Activated CD8-positive, alpha-beta memory T cell treated with anti-CD3 and anti-CD28 coated beads, Interleukin-2, amount 50 U/mL, for 24 hours (primary cell): ENCODE measurements around the gene TSHZ2.
"Not testable (repeated sequence)": the region's sequence is repeated elsewhere in the genome, so short reads cannot be mapped to it uniquely, and the experiment has no call there.

Experiments
- DNase-seq: peaks from one replicate; pipeline ENCODE4 v3.0.0-alpha.2; 2020; ENCODE audit errors: extremely low read depth

TSHZ2 gene

DNA sequence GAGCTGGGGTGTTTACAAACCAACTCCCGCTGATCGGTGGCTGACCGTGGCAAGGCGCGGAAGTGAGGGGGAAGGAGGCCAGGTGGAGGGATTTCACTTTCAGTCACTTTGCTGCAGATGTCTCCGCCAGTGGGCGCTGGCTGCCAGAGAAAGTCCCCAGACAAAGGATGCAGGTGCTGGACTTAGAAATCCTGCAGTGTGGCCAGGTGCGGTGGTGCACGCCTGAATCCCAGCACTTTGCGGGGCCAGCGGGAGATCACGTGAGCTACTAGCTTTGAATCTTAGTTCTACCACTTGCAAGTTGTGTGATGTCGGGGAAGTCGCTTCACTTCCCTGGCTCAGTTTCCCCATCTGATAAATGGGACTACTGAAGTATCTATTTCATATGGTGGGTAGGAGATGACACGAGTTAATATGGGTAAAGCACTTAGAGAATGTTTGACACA is 441.1 kb downstream of the TSHZ2 start:
- DNase-seq = peak; percentile 14

DNA sequence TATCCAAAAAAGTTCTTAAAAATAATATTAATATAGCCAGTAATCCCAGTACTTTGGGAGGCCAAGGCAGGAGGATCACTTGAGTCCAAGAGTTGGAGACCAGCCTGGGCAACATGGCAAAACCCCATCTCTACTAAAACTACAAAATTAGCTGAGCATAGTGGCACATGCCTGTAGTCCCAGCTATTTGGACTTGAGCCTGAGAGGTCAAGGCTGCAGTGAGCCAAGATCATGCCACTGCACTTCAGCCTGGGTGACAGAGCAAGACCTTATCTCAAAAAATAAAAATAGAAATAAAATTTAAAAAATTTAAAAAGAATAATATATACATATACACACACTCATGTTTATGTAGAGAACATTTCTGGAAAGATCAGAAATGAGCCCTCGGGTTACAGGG is 441.7 kb downstream of the TSHZ2 start:
- not testable (repeated sequence) for DNase-seq

DNA sequence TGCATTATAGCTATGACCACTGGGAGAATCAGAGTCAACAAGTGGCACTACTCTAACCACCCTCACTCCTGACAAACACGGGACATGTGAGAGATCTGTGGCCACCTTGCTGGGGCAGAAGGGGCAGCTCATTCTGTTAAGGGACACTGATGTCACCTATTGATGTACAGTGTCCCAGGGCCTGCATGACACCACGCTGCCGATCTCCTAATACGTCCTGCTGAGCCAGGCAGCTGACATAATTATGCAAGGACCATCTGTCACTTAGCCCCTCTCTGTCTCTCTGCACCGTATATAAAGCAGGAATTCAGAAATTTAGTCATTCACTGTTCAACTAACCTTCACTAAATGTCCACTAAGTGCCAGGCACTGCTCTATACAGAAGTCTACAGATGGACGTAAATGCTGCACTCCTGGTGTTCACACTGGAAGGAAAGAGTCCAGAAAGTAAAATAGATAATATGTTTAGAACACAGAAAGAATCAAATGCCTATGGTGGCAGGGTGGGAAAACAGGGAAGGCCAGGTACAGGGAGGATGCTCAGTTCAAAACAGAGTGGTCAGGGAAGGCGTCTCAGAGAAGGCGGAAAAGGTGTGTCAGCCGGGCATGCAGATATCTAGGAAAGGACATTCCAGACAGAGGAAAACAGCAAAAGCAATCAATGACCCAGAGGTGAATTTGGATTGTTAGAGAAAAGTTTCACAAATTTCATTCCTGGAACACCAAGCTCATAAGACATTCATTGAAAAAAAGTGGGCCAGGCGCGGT is 447.7 kb downstream of the TSHZ2 start:
- DNase-seq = no peak

DNA sequence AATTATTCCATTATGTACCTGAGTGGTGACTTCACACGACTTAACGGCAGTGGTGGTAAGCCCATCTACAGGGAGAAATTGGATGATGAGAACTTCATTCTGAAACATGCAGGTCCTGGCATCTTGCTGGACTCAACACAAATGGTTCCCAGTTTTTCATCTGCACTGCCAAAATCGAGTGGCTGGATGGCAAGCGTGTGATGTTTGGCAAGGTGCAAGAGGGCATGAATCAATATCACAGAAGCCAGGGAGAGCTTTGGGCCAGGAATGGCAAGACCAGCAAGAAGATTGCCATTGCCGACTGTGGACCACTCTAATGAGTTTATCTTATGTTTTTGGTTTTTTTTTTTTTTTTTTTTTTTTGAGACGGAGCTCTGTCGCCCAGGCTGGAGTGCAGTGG is 449.2 kb downstream of the TSHZ2 start:
- DNase-seq = no peak

DNA sequence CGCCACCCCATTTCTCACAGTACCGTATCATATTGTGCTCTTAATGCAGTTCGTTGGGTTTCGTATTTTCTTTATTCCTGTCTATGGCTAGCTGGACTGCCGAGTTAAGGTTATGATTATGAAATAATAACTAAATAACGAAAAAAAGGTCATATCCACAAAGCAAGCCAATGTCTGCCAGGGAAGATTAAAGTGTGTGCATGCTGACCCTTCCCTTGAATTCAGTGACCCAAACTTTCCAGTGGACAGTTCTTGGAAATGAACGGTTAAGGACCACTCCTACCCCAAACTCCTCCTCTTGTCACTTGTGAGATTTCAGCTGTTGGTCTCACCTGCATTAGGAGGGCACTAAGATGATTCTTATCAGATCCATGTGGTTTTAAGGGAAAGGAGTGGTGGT is 449.9 kb downstream of the TSHZ2 start:
- DNase-seq = no peak

DNA sequence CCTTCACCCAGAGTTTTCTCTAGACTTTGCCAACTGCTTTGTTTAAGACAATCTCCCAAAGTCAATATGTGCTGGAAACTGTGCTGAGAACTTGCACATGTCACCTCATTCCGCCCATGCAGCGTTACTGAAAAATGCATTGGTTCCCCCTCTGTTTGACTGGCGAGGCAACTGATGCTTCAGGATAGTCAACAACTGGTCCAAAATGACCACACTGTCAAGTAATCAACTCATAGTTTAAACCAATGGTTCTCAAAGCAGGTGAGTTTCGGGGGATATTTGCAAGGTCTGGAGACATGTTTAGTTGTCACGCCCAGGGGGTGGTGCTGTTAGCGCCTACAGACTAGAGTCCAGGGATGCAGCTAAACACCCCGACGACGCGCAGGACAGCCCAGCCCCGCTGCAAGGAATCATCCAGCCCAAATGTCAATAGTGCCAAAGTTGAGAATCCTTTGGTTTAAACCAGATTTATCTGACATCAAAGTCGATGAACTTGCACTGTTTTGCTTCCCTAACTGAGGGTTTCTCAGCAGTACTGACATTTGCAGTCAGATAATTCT is 451.5 kb downstream of the TSHZ2 start:
- DNase-seq = no peak

DNA sequence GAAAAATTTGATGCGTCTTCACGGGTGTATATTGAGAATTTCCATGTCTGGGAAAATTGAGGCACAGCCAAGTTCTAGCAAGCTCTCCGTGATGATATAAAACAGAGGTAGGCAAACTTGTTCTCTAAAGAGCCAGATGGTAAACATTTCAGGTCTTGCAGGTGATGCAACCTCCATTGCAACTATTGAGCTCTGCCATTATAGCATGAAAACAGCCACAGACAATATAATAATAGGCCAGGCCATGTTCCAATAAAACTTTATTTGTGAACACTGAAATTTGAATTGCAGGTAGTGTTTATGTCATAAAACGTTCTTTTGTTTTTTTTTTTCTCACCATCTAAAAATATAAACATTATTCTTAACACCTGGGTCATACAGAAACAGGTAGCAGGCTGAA is 453.3 kb downstream of the TSHZ2 start:
- no peak for DNase-seq

DNA sequence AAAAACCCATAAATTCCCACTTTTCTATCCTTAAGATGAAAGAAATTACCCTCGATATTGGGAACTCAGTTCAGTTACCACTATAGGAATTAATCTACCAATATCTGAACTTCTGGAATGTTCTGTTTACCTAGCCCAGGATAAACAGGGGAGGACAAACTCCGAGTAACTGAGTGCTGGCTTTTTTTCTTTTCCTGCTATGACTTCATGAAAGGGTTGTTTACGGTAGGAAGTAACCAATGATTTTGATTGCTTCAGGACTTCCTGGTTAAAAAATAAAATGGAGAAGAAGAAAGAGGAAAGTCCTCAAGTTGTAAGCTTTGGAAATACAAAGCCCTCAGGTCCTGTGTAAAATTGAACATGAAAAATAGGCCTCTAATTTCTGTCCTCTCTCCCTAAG is 453.8 kb downstream of the TSHZ2 start:
- no peak for DNase-seq

DNA sequence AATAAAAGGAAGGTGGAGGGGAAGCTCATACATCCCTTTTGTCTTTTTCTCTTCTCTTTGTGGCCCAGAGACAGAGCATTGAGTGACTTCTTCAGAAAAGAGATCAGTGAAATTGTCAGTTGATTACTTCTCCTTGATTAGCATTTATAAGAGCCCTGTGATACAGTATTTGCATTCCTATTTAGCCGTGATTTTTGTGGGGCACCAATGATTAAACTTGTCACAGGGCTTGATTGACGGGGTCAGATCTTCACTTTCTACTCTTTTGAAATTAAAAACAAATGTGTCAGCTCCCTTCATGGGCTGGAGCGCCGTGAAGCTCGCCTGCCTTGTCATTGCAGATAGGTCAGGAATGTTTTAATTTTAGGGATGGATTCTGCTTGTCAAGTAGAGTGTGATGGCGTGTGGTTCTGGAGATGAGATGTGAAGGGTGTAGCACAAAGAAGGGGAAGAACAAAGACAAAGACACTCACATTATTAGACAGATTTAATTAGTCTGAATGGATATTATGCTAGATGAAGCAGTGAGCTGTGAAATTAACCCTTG is 454.7 kb downstream of the TSHZ2 start:
- no peak for DNase-seq

DNA sequence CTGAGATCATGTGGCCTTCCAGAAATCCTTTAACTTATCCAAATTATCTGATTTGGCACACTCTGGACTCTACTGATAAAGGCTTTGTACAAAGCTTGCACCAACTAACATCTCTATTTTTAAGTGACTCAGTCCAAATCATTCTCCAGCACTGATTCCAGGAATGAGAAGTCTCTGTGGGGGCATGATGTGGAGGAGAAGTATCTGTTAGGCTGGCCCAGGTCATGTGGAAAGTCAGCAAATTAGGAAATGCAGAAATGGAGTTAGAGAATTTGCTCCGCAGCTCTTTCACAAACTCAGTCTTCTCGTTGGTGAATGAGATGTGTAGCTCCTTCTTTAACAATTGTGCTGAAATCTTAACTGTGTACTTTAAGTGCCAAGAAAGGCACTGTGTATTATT is 455.8 kb downstream of the TSHZ2 start:
- DNase-seq = no peak

DNA sequence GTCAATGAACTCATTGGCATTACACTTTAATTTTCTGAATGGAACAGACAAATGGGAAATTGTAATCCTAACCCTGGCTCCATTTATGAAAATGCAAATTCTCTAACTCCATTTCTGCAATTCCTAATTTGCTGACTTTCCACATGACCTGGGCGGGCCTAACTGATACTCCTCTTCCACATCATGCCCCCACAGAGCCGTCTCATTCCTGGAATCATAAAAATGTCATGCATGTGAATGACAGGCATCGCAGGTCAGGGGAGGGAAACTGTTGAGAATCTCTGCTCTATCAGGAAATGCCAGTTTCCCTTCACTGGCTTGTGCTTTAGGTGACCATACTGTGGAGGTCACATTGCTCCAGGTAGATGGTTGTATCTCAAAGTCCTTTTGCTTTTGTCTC is 456.4 kb downstream of the TSHZ2 start:
- DNase-seq = no peak

DNA sequence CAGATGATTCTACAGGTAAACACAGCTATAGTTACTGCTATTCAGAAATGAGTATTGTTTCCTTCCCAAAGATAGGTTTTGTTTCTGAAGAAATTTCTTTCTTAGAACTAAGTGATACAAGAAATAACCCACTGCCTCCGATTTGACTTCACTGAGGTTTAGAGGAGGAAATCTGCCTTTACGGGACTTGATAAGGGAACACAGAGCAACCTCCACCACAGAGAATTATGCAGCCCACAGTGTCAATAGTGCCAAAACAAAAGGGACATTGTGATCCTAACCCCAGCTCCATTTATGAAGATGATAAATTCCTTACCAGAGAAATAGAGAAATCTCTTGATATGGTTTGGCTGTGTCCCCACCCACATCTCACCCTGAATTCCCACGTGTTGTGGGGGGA is 456.8 kb downstream of the TSHZ2 start:
- DNase-seq = no peak

DNA sequence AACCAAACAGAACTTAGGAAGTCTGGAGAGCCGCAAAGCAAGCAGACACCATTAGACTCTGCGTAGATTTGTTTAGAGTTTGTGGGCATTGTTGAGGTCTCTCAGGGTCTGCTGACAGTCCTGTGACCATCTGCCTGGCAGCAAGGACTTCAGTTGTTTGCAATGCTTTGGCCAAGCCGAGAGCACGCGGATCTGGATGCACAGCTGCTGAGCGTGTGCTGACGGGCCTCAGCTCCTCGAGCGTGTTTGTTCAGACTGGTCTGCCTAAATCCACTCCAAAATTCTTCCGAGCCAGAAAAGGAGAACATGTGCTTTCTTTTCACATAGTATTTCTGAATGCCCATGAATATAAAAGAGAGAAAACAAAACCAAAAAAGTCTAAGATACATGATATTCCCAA is 462.5 kb downstream of the TSHZ2 start:
- DNase-seq = no peak

DNA sequence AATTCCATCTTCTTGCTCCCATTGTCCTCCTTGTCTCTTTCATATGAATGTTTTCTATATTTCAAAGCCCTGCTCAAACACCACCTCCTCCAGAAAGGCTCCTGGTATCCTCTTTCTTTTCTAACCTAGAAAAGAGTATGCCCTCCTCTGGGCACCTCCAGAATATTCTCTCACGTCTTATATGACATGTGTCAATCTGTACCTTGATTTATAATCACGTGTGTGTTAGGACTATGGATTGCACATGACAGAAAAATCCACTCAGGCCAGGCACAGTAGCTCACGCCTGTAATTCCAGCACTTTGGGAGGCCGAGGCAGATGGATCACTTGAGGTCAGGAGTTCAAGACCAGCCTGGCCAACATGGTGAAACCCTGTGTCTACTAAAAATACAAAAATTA is 464.8 kb downstream of the TSHZ2 start:
- DNase-seq = not testable (repeated sequence)

DNA sequence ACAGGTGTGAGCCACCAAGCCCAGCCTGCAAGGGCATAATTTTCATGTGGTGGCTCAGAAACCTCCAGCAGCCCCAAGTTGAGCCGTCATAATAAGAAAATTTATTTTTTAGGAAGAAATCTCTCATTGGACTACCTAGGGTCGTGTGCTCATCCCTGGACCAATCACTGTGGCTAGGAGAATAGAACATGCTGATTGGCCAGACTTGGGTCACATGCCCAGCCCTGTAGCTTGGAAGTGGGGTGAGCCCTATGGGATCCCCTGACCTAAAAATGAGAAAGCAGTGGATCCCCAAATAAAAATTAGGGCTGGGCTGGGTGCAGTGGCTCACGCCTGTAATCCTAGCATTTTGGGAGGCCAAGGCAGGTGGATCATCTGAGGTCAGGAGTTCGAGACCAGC is 466.2 kb downstream of the TSHZ2 start:
- DNase-seq = no peak

DNA sequence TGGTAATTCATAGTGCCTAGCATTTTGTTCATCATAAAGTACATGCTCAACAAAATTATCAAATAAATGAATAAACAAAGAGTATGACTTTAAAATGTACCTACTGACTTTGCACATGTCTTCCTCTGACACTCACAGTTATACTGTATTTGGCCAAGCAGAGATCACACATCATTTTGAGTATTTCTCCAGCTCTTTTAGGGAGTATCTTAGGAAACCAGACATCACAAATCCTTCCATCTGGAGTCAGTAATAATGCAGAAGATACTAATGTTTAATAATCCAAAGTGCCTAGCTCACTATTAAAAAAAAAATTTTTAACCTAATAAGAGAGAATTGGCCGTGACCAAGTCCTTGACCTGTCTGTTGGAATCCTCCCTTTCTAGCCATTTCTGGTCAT is 466.9 kb downstream of the TSHZ2 start:
- no peak for DNase-seq

DNA sequence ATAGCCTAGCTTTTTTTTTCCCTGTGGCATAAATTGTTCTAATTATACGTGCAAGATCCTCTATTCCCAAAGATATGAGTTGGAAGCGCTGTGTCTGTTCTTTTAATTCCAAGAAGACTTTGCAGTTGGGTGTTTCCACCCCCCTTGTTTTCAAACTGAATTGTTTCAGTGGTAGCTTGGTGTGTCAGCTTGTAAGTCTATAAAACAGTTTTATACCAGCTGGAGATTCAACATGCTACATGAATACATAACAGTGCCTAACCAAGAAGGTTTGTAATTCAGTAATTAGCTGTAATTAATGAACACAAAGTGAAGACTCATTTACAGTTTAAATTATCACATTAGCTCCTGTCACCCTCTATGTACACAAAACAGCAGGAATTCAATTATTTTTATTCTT is 467.5 kb downstream of the TSHZ2 start:
- DNase-seq = no peak

DNA sequence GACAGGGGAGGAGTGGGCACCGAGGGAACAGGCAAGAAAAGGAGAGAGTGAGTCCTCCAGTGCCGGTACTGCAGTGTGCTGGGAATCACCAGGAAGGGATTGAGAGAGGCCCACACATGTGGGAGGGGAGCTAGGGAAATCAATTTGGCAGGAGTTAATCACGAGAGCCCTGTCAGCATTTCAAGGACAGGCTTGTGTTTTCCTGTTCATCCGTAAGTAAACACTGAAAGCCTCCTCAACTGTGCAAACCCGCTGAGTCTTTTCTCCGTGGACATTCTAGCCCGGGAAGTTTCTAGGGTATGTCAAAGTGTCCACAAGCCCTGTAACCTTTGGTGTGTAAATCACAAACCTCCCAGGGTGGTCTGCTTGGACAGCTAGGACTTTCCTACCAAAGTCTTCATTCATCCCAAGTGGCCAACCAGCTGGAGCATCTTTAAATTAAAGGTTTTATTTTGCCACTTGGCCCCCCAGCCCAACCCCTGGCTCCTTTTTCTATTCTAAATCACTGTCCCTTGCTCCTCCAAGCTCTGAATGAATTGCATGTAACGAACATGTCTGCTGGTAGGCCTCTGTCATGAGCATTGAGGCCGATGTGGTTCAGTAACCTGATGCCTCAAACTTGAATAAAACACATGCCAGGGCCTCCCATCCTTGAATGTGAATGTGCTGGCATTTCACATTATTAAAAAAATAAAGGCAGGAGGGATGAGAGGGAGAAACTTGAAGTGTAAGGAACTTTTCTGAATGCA is 472.4 kb downstream of the TSHZ2 start:
- no peak for DNase-seq

DNA sequence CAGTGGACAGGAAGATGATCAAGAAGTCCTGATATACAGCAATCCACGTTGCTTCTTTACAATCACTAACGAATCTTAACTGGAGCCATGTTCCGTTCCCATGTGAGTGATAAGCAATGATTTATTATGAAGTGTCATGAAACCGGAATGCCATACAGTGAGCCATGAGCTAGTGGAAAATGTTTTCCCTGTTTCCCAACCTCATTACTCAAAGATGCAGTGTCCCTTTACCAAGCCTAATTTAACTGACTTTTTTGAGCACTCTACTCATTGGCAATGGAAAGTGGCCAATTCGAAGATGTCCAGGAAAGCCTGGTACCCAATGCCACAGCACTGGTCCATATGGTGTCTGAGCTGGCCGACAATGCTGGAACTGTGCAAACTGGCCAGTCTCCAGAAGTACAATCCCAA is 473.2 kb downstream of the TSHZ2 start:
- no peak for DNase-seq

DNA sequence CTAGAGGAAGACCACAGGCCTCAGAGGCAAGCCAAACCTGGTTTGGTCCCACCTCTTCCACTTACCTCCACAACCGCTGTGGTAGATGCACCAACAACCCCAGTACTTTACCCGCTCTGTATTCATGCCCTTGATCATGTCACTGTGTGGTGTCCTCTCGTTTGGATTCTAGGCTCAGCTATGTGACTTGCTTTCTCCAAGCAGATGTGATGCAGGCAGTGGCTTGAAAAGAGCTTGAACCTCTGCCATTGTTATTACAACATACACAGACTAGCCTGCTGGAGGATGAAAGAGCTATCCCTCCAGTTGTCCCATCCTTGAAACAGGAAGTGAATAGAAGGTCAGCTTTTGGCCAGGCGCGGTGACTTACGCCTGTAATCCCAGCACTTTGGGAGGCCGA is 473.8 kb downstream of the TSHZ2 start:
- DNase-seq = no peak

DNA sequence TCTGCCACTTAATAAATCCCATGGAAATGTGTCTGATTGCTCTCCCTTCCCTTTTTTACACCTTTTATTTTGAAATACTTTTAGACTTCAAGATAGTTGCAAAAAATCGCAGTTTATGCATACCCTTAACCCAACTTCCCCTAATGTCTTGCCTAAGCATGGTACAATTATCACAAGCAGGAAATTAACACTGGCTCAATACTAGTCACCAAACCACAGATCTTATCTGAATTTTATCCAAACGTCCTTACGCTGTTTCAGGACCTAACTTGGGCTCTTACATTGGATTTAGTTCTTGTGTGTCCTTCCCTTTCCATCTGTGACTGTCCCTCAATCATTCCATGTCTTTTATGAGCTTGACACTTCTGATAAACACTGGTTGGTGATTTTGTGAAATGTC is 475.2 kb downstream of the TSHZ2 start:
- no peak for DNase-seq

DNA sequence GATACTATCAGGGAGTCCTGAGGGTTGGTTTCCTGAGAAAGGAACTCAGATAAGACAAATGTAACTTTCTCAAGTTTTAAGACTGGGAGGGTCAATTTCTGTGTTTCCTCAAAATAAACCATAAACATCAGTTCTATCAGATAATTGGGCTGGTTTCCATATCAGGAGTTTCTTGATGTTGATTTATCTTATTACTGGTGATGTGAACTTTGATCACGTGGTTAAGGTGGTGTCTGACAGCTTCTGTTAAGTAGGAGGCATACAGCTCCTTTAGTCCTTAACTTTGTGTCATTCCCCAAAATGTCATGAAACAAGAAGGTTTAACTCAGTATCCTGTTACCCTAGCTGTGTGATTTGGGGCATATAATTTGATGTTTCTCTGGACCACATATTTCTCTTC is 476.3 kb downstream of the TSHZ2 start:
- no peak for DNase-seq

DNA sequence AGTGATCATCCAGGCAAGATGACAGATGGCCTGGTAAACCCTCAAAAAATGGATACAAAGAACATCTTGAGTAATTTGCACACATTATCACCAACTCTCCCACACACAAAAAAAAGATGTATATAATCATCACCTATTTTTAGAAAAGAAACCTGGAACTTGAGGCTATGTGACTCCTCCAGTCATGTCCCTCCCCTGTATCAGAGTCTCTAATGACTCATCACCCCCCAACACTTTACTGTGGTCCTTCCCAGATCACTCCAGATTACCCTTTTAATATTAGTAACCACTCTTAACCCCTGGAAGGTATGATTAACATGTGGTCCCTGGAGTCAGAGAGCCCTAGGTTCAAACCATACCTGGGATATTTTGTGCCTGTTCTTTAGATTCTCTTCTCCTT is 476.7 kb downstream of the TSHZ2 start:
- no peak for DNase-seq
